NT2/D1 (cell line): ENCODE measurements around the gene SSB.

Experiments used
- SUZ12 ChIP-seq: IDR thresholded peaks from 2 replicates; pipeline ENCODE4 v1.6.1; 2011; ENCODE audit not compliant: insufficient read length, insufficient read depth; ENCODE audit errors: extremely low read depth
- YY1 ChIP-seq: IDR thresholded peaks from 2 replicates; pipeline ENCODE4 v1.6.1; 2011; ENCODE audit not compliant: insufficient read length, insufficient read depth
- ZNF274 ChIP-seq: IDR thresholded peaks from 2 replicates; pipeline ENCODE4 v1.6.1; 2011; ENCODE audit warnings: mild to moderate bottlenecking, low read depth, low read length

GRCh38 chr2:169803480-169803879 lies 4.8 kb downstream of the SSB start:
- TF ChIP-seq ZNF274 (no peak), YY1 (no peak), SUZ12 (no peak)
